ENCODE results near the gene CALM1.

DNA sequence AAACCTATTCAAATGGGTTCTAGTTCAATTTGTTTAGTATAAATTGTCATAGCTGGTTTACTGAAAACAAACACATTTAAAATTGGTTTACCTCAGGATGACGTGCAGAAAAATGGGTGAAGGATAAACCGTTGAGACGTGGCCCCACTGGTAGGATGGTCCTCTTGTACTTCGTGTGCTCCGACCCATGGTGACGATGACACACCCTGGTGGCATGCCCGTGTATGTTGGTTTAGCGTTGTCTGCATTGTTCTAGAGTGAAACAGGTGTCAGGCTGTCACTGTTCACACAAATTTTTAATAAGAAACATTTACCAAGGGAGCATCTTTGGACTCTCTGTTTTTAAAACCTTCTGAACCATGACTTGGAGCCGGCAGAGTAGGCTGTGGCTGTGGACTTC, 8.3 kb downstream of the CALM1 start:
- TF ChIP-seq CTCF (conservative IDR thresholded peaks at IDR 0.05; ENCODE audit: low read length) (no peak), EZH2phosphoT487 (IDR thresholded peaks at IDR 0.05; ENCODE audit: borderline replicate concordance) (no peak)
